T1000 (cell line): ENCODE data around the gene ANKRD11.
"Not testable (repeated sequence)": the region's sequence is repeated elsewhere in the genome, so short reads cannot be mapped to it uniquely, and the experiment has no call there.

Experiments
- DNase-seq: peaks from one replicate; lab custom pipeline; 2025; ENCODE audit warnings: mixed read lengths; lab: John Stamatoyannopoulos, UW

ANKRD11 gene

GRCh38 chr16:89383095-89384003, 107.0 kb downstream of the ANKRD11 start:
- DNase-seq: no peak

- not testable (repeated sequence) for DNase-seq
Measured at GRCh38 chr16:89382555-89382954, 107.8 kb downstream of the ANKRD11 start.

GRCh38 chr16:89381788-89382187, 108.6 kb downstream of the ANKRD11 start:
- no peak for DNase-seq

GRCh38 chr16:89380681-89381080, 109.7 kb downstream of the ANKRD11 start:
- no peak for DNase-seq

GRCh38 chr16:89378947-89379771, 111.2 kb downstream of the ANKRD11 start:
- DNase-seq: no peak

GRCh38 chr16:89377453-89377848, 112.9 kb downstream of the ANKRD11 start:
- DNase-seq: no peak

- DNase-seq: no peak
Measured at GRCh38 chr16:89376812-89377452, 113.4 kb downstream of the ANKRD11 start.

GRCh38 chr16:89375686-89376085, 114.7 kb downstream of the ANKRD11 start:
- DNase-seq: no peak

GRCh38 chr16:89375021-89375420, 115.3 kb downstream of the ANKRD11 start:
- DNase-seq: no peak

GRCh38 chr16:89374393-89374960, 115.9 kb downstream of the ANKRD11 start:
- no peak for DNase-seq

GRCh38 chr16:89373355-89374110, 116.8 kb downstream of the ANKRD11 start:
- DNase-seq: no peak

- DNase-seq: no peak
Measured at GRCh38 chr16:89371968-89372634, 118.3 kb downstream of the ANKRD11 start.

GRCh38 chr16:89371386-89371785, 119.0 kb downstream of the ANKRD11 start:
- DNase-seq: no peak

GRCh38 chr16:89370601-89371000, 119.8 kb downstream of the ANKRD11 start:
- DNase-seq: no peak

GRCh38 chr16:89370081-89370511, 120.3 kb downstream of the ANKRD11 start:
- DNase-seq: no peak

- no peak for DNase-seq
Measured at GRCh38 chr16:89369266-89369895, 121.0 kb downstream of the ANKRD11 start.

GRCh38 chr16:89368604-89369249, 121.6 kb downstream of the ANKRD11 start:
- no peak for DNase-seq

GRCh38 chr16:89367538-89367915, 122.8 kb downstream of the ANKRD11 start:
- no peak for DNase-seq
